Stimulated activated memory B cell treated with anti-CD40 and anti-IgM and Interleukin-4, amounts not matched to agents 10 μg/mL and 1 μg/mL and 100 μg/mL, for 72 hours (primary cell): ENCODE measurements around the gene NF1.

Experiments
- ATAC-seq: fragments of 150-1000 bp; cut with Tn5 transposase; 2 replicates; pipeline ENCODE4 v1.10.0; 2021
- H3K27ac Mint-ChIP-seq: one replicate; pipeline ENCODE4 v1.8.0; 2022; ENCODE audit warnings: mild to moderate bottlenecking, mixed read lengths
- H3K27me3 Mint-ChIP-seq: one replicate; pipeline ENCODE4 v1.8.0; 2022; ENCODE audit warnings: mixed read lengths
- H3K36me3 Mint-ChIP-seq: one replicate; pipeline ENCODE4 v1.8.0; 2022; ENCODE audit warnings: mixed read lengths
- H3K4me1 Mint-ChIP-seq: one replicate; pipeline ENCODE4 v1.8.0; 2022; ENCODE audit warnings: mixed read lengths
- H3K4me3 Mint-ChIP-seq: one replicate; pipeline ENCODE4 v1.8.0; 2022; ENCODE audit warnings: mild to moderate bottlenecking, moderate library complexity, mixed read lengths
- H3K9me3 Mint-ChIP-seq: one replicate; pipeline ENCODE4 v1.8.0; 2022; ENCODE audit warnings: mixed read lengths

Gene NF1

DNA sequence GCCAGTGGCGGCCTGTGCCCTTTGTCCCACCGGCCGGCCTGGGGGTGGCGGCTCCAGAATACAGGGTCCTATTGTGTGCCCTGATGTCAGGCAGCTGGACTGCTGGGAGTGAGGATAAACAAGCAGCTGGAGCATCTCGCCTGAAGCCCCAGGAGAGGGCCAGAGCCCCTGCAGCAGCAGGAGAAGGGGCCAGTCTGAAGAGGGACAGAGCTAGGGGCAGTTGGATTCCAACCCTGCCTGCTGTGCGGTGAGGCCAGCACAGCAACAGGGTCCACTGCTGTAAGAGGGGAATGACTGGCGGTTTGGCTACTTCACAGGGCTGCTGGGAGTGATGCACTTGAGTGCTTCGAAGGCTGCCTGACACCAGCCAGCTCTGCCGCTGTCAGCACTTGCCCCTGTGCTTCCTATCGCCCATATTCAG, 321.7 kb downstream of the NF1 start:
- Mint-ChIP-seq H3K4me3 (no peak overlapping the region), H3K27ac (no peak overlapping the region), H3K27me3 (no peaks in the 10 kb centered on the region), H3K9me3 (no peaks in the 10 kb centered on the region), H3K4me1 (peaks cover 12% of the 10 kb centered on the region), H3K36me3 (no peaks in the 10 kb centered on the region)
- no peak for ATAC-seq

DNA sequence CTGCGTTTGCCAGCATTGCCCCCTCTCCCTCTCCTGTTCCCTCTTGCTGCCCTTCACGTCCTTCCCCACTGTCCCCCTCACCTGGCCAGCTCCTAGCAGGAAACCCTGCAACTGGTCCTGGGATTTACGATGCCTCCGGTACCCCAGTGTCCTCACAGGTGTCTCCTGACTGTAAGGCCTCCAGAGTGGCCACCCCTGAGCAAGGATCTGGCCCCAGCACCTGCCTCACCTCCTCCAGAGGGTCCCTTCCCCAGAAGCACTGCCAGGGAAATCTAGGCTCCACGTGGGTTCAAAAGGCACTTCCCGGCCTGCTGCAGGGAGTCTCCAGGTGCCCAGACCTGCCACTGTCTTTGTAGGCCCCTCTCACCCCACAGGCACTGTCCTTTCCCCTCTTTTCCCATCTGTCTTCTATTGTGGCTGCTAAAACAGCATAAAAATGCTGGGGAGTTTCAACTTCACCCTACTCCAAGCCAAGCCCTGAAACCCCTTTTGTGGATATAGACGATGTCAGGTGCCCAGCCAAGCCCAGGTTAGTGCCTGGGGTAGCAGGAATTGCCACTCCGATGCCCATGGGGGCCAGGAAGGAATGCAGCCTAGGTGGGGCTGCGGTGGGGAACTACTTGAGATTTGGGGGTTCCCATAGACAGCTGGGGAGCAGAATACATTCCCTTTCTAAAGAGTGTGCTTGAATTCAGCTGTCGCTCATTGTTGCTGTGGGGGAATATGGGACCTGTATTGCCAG, 322.4 kb downstream of the NF1 start:
- H3K4me1 Mint-ChIP-seq: peaks cover 12% of the 10 kb centered on the region
- peaks cover under 1% of the 10 kb centered on the region for H3K36me3 Mint-ChIP-seq
- peaks cover 3% of the 10 kb centered on the region for H3K27me3 Mint-ChIP-seq
- no peaks in the 10 kb centered on the region for H3K9me3 Mint-ChIP-seq
- H3K27ac Mint-ChIP-seq: no peak overlapping the region
- no peak overlapping the region for H3K4me3 Mint-ChIP-seq
- ATAC-seq: no peak

DNA sequence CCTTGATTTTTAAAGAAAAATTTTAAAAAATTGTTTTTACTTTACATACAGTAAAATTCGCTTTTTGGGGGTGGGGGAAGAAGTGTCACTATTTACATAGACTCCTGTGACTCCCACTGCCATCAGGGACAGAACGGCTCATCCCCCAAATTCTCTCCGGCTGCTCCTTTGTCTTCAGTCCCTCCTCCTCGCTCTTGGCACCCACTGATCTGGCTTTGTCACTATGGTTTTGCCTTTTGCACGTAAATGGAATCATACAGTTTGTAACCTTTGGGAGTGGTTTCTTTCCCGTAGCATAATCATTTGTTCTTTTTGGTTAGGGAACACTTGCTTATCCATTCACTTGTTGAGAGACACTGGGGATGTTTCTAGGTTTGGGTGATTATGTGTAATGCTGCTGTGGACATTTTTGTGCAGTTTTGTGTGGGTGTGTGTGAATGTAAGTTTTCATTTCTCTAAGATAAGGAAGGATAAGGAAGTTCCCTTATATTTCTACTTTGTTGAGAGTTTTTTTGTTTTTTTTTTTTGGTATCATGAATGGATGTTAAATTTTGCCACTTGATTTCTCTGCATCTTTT, 324.1 kb downstream of the NF1 start:
- H3K27me3 Mint-ChIP-seq: peaks cover 19% of the 10 kb centered on the region
- peaks cover 5% of the 10 kb centered on the region for H3K36me3 Mint-ChIP-seq
- H3K9me3 Mint-ChIP-seq: peaks cover 6% of the 10 kb centered on the region
- peaks cover 12% of the 10 kb centered on the region for H3K4me1 Mint-ChIP-seq
- ATAC-seq: no peak
- H3K27ac Mint-ChIP-seq: no peak overlapping the region
- no peak overlapping the region for H3K4me3 Mint-ChIP-seq

DNA sequence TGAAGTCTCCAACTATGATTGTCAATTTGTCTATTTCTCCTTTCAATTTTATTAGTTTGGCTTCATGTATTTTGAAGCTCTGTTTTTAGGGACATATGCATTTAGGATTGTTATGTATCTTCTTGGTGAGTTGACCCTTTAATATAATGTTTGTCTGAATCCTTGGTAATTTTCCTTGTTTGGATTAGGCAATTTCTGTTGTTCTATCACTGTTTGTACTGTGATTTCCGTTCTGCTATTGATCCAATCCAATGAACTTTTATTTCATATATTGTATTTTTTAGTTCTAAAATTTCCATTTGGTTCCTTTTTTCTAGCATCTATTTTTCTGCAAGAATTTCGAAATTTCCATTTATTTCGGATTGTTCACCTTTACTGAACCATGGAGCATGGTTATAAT, 327.7 kb downstream of the NF1 start:
- no peak overlapping the region for H3K4me3 Mint-ChIP-seq
- H3K9me3 Mint-ChIP-seq: peaks cover 9% of the 10 kb centered on the region
- H3K27ac Mint-ChIP-seq: no peak overlapping the region
- peaks cover 46% of the 10 kb centered on the region for H3K27me3 Mint-ChIP-seq
- H3K4me1 Mint-ChIP-seq: peaks cover 11% of the 10 kb centered on the region
- peaks cover 5% of the 10 kb centered on the region for H3K36me3 Mint-ChIP-seq
- ATAC-seq: no peak

DNA sequence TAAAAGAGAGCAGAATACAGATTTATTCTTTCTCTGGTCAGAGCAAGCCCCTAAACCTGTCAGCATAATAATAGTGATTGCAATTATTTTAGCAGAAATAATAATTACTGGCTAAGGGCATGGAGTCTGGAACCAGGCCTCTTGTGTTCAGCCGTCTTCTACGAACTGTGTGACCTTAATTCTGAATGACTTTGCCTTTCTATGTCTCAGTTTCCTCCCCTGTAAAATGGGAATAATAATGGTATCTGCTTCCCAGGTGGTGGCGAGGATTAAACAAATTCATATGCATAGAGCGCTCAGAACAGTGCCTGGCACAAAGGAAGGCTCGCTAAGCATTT, 330.1 kb downstream of the NF1 start:
- peaks cover 10% of the 10 kb centered on the region for H3K9me3 Mint-ChIP-seq
- peaks cover 64% of the 10 kb centered on the region for H3K27me3 Mint-ChIP-seq
- H3K4me1 Mint-ChIP-seq: peaks cover 11% of the 10 kb centered on the region
- peaks cover 7% of the 10 kb centered on the region for H3K36me3 Mint-ChIP-seq
- no peak overlapping the region for H3K4me3 Mint-ChIP-seq
- H3K27ac Mint-ChIP-seq: no peak overlapping the region
- no peak for ATAC-seq

DNA sequence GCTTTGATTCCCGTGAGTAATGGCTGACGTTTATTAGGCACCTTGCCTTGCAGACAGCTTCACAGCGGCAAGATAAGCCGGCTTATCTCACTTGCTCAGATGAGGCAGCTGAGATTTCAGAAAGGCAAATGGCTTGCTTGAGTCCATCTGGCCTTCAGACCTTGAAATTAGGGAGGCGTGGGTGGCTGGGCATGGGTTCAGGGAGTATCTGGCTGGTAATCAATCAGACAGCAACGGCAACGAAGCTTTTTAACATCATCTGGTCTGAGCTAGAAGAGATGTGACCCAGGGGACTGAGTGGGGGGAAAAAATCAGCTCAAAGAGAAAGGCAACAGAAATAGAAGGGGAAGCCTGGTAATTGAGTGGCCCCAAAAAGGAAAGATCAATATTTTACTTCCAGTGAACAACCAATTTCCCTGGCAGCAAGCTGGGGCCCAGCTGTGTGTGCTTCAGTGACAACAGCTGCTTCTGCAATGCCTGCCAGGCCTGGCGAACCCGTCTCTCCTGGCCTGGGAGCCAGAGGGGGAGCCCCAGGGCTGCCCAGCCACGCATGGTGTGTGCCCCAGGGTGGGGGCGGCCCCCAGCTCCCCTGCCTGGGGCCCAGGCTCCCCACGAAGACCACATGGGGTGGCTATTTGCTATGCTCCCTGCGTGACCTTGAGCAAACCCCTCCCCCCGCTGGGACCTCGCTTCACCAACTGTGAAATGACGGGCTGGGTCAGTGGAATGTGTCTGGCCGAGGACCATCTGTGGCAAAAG, 330.7 kb downstream of the NF1 start:
- peak; percentile 39 for ATAC-seq

More for the DNA sequence above, 330.7 kb downstream of the NF1 start:
- peaks cover 69% of the 10 kb centered on the region for H3K27me3 Mint-ChIP-seq
- H3K9me3 Mint-ChIP-seq: peaks cover 12% of the 10 kb centered on the region
- H3K4me1 Mint-ChIP-seq: peaks cover 11% of the 10 kb centered on the region
- H3K36me3 Mint-ChIP-seq: peaks cover 10% of the 10 kb centered on the region
- H3K27ac Mint-ChIP-seq: no peak overlapping the region
- no peak overlapping the region for H3K4me3 Mint-ChIP-seq
